ENCODE data around the gene TTC39B.

TTC39B gene

DNA sequence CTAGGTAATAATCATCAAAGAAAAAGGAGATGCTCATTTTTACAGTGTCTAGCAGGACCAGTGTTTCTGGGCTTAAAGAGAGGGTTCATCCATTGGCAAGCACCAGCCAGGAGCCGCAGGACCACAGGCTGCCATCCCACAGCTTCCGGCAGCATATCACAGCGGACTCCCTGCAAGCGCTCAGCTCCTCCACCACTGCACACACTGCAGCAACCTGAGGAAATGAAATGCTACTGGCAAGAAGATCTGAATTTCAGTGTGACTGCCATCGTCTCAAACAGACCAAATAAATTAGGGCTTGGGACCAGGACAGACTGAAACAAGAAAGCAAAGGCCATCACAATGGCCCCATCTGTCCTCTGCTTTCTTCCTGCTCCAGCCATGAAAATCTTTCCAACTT lies 114.2 kb downstream of the TTC39B start:
- POLR2A ChIA-PET = no interaction called here
- peaks cover 0 to under 1% of the 10 kb centered on the region in 2 experiments; a peak in 1 of 3 replicates for H3K36me3 ChIP-seq (ENCODE audit: control insufficient read depth in 2 of 2, insufficient read depth in 1 of 2, low read length in 2 of 2)
- H3K9me3 ChIP-seq (ENCODE audit: control insufficient read depth, insufficient read depth, low read depth, low read length) = no peaks in the 10 kb centered on the region
- no peaks in the 10 kb centered on the region for H3K4me1 ChIP-seq (ENCODE audit: control insufficient read depth, insufficient read depth, low read length)
- H3K27ac ChIP-seq (ENCODE audit: extremely low read depth, low read depth, low read length) = no peak overlapping the region
- TF ChIP-seq ZNF354C (tag by site-specific recombination; IDR thresholded peaks at IDR 0.05; ENCODE audit: borderline replicate concordance, low read depth) (no peak), ZNF324 (tag by site-specific recombination; IDR thresholded peaks at IDR 0.05) (no peak), REPIN1 (tag by site-specific recombination; IDR thresholded peaks at IDR 0.05; ENCODE audit: low read depth) (no peak), ZNF133 (tag by site-specific recombination; IDR thresholded peaks at IDR 0.05) (no peak), ZNF654 (tag by site-specific recombination; IDR thresholded peaks at IDR 0.05; ENCODE audit: low read depth) (no peak)
- TF ChIP-seq, protein P1, sequence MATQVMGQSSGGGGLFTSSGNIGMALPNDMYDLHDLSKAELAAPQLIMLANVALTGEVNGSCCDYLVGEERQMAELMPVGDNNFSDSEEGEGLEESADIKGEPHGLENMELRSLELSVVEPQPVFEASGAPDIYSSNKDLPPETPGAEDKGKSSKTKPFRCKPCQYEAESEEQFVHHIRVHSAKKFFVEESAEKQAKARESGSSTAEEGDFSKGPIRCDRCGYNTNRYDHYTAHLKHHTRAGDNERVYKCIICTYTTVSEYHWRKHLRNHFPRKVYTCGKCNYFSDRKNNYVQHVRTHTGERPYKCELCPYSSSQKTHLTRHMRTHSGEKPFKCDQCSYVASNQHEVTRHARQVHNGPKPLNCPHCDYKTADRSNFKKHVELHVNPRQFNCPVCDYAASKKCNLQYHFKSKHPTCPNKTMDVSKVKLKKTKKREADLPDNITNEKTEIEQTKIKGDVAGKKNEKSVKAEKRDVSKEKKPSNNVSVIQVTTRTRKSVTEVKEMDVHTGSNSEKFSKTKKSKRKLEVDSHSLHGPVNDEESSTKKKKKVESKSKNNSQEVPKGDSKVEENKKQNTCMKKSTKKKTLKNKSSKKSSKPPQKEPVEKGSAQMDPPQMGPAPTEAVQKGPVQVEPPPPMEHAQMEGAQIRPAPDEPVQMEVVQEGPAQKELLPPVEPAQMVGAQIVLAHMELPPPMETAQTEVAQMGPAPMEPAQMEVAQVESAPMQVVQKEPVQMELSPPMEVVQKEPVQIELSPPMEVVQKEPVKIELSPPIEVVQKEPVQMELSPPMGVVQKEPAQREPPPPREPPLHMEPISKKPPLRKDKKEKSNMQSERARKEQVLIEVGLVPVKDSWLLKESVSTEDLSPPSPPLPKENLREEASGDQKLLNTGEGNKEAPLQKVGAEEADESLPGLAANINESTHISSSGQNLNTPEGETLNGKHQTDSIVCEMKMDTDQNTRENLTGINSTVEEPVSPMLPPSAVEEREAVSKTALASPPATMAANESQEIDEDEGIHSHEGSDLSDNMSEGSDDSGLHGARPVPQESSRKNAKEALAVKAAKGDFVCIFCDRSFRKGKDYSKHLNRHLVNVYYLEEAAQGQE (tag by site-specific recombination; IDR thresholded peaks at IDR 0.05) = no peak
- TF ChIP-seq, protein P2, sequence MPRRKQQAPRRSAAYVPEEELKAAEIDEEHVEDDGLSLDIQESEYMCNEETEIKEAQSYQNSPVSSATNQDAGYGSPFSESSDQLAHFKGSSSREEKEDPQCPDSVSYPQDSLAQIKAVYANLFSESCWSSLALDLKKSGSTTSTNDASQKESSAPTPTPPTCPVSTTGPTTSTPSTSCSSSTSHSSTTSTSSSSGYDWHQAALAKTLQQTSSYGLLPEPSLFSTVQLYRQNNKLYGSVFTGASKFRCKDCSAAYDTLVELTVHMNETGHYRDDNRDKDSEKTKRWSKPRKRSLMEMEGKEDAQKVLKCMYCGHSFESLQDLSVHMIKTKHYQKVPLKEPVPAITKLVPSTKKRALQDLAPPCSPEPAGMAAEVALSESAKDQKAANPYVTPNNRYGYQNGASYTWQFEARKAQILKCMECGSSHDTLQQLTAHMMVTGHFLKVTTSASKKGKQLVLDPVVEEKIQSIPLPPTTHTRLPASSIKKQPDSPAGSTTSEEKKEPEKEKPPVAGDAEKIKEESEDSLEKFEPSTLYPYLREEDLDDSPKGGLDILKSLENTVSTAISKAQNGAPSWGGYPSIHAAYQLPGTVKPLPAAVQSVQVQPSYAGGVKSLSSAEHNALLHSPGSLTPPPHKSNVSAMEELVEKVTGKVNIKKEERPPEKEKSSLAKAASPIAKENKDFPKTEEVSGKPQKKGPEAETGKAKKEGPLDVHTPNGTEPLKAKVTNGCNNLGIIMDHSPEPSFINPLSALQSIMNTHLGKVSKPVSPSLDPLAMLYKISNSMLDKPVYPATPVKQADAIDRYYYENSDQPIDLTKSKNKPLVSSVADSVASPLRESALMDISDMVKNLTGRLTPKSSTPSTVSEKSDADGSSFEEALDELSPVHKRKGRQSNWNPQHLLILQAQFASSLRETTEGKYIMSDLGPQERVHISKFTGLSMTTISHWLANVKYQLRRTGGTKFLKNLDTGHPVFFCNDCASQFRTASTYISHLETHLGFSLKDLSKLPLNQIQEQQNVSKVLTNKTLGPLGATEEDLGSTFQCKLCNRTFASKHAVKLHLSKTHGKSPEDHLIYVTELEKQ (tag by site-specific recombination; IDR thresholded peaks at IDR 0.05; ENCODE audit: borderline replicate concordance) = no peak
- CTCF ChIA-PET = interaction anchor here (0.6 kb wide), 1 partner anchor 31 kb away, joined by 3 read pairs; no protein-coding TSS in a partner anchor
- no peak overlapping the region for H3K4me3 ChIP-seq (ENCODE audit: low read depth, low read length)

DNA sequence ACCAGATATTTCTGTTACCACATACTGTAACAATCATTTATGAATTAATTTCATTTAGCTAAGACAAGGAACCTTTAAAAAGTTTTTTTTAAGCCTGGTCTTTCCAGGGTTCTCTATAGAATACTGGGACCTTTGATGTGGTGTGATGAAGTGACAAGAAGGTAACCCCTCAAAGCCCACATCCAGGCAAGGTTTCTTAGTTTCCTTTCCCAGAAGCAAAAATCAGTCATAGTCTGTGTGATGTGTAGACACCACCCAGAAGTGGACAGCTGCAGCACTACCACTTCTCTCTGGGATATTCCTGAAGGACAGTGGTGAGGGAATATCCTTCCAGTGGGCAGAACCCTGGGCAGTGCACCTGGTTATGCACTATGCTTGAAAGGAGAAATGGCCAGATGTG lies 115.6 kb downstream of the TTC39B start:
- no peak for TF ChIP-seq ZNF121 (tag by site-specific recombination; IDR thresholded peaks at IDR 0.05)
- peaks cover 0 to 11% of the 10 kb centered on the region in 2 experiments; a peak in 1 of 3 replicates for H3K36me3 ChIP-seq (ENCODE audit: control insufficient read depth in 2 of 2, insufficient read depth in 1 of 2, low read length in 2 of 2)
- no peaks in the 10 kb centered on the region for H3K4me1 ChIP-seq (ENCODE audit: control insufficient read depth, insufficient read depth, low read length)
- ChIA-PET CTCF (no interaction called here), POLR2A (no interaction called here)
- no peak overlapping the region for H3K4me3 ChIP-seq (ENCODE audit: low read depth, low read length)
- no peak overlapping the region for H3K27ac ChIP-seq (ENCODE audit: extremely low read depth, low read depth, low read length)
- H3K9me3 ChIP-seq (ENCODE audit: control insufficient read depth, insufficient read depth, low read depth, low read length) = no peaks in the 10 kb centered on the region

DNA sequence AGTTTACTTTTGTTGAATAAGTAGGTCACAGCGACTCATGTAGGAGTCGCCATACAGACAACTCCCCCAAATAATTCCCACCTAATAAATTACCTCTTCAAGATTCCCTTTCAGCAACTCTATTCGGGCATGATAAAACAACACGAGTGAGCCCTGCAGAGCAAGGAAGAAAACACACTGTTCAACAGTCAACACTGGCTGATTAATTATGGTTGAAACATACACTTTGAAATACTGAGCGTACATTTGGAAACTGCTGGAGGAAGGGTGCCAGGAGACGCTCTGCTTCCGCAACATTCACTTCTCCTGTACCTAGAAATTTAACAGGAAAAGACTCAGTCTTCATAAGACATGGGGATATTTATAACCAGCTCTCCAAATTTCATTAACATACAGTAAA lies 117.5 kb downstream of the TTC39B start:
- H3K4me3 ChIP-seq (ENCODE audit: low read depth, low read length) = no peak overlapping the region
- no peak overlapping the region for H3K27ac ChIP-seq (ENCODE audit: extremely low read depth, low read depth, low read length)
- ChIA-PET CTCF (no interaction called here), POLR2A (no interaction called here)
- H3K9me3 ChIP-seq (ENCODE audit: control insufficient read depth, insufficient read depth, low read depth, low read length) = no peaks in the 10 kb centered on the region
- H3K4me1 ChIP-seq (ENCODE audit: control insufficient read depth, insufficient read depth, low read length) = no peaks in the 10 kb centered on the region
- H3K36me3 ChIP-seq (ENCODE audit: control insufficient read depth in 2 of 2, insufficient read depth in 1 of 2, low read length in 2 of 2) = peaks cover 0 to 11% of the 10 kb centered on the region in 2 experiments; a peak in 1 of 3 replicates
- TF ChIP-seq ZNF223 (tag by site-specific recombination; IDR thresholded peaks at IDR 0.05) = no peak
- TF ChIP-seq BCL11B (tag by site-specific recombination; IDR thresholded peaks at IDR 0.05; ENCODE audit: low read depth) = no peak
- TF ChIP-seq, protein P3, sequence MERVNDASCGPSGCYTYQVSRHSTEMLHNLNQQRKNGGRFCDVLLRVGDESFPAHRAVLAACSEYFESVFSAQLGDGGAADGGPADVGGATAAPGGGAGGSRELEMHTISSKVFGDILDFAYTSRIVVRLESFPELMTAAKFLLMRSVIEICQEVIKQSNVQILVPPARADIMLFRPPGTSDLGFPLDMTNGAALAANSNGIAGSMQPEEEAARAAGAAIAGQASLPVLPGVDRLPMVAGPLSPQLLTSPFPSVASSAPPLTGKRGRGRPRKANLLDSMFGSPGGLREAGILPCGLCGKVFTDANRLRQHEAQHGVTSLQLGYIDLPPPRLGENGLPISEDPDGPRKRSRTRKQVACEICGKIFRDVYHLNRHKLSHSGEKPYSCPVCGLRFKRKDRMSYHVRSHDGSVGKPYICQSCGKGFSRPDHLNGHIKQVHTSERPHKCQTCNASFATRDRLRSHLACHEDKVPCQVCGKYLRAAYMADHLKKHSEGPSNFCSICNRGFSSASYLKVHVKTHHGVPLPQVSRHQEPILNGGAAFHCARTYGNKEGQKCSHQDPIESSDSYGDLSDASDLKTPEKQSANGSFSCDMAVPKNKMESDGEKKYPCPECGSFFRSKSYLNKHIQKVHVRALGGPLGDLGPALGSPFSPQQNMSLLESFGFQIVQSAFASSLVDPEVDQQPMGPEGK (tag by site-specific recombination; IDR thresholded peaks at IDR 0.05) = no peak
- TF ChIP-seq, protein P4, sequence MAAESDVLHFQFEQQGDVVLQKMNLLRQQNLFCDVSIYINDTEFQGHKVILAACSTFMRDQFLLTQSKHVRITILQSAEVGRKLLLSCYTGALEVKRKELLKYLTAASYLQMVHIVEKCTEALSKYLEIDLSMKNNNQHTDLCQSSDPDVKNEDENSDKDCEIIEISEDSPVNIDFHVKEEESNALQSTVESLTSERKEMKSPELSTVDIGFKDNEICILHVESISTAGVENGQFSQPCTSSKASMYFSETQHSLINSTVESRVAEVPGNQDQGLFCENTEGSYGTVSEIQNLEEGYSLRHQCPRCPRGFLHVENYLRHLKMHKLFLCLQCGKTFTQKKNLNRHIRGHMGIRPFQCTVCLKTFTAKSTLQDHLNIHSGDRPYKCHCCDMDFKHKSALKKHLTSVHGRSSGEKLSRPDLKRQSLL (tag by site-specific recombination; IDR thresholded peaks at IDR 0.05) = no peak
- no peak for TF ChIP-seq ZBTB48 (tag by site-specific recombination; IDR thresholded peaks at IDR 0.05)
- TF ChIP-seq ZNF140 (tag by site-specific recombination; IDR thresholded peaks at IDR 0.05) = no peak
- no peak for TF ChIP-seq ZNF133 (tag by site-specific recombination; IDR thresholded peaks at IDR 0.05)
- TF ChIP-seq, protein P5, sequence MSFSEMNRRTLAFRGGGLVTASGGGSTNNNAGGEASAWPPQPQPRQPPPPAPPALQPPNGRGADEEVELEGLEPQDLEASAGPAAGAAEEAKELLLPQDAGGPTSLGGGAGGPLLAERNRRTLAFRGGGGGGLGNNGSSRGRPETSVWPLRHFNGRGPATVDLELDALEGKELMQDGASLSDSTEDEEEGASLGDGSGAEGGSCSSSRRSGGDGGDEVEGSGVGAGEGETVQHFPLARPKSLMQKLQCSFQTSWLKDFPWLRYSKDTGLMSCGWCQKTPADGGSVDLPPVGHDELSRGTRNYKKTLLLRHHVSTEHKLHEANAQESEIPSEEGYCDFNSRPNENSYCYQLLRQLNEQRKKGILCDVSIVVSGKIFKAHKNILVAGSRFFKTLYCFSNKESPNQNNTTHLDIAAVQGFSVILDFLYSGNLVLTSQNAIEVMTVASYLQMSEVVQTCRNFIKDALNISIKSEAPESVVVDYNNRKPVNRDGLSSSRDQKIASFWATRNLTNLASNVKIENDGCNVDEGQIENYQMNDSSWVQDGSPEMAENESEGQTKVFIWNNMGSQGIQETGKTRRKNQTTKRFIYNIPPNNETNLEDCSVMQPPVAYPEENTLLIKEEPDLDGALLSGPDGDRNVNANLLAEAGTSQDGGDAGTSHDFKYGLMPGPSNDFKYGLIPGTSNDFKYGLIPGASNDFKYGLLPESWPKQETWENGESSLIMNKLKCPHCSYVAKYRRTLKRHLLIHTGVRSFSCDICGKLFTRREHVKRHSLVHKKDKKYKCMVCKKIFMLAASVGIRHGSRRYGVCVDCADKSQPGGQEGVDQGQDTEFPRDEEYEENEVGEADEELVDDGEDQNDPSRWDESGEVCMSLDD (tag by site-specific recombination; IDR thresholded peaks at IDR 0.05) = no peak
